Activated CD4-positive, alpha-beta T cell treated with anti-CD3 and anti-CD28 coated beads for 4 hours (primary cell): ENCODE results near the gene GMDS.

Source experiments
- DNase-seq, 2 donors: peaks; one replicate each; pipeline ENCODE4 v3.0.0-alpha.2; 2020

Gene GMDS

DNA sequence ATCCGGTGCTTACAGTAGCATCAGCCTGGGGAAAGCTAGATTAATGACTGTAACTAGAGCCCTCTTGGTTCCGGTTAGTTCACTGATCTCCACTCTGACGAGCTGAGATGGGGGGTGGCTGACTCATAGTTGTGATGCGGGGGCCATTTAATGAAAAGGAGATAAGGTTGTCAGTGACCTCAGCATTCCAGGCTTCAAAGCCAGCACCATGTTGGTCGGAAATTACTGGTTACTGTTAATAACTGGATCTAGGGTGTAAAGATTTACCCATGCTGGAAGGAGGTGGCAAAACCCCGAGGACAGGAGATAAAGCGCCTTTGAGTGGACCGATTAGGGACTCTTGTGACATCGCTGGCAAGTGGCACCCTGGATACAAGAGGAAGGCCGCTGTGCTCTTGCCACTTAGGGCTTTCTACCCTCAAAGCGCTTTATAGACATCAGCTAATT, 614.6 kb downstream of the GMDS start:
- DNase-seq, result no peak

DNA sequence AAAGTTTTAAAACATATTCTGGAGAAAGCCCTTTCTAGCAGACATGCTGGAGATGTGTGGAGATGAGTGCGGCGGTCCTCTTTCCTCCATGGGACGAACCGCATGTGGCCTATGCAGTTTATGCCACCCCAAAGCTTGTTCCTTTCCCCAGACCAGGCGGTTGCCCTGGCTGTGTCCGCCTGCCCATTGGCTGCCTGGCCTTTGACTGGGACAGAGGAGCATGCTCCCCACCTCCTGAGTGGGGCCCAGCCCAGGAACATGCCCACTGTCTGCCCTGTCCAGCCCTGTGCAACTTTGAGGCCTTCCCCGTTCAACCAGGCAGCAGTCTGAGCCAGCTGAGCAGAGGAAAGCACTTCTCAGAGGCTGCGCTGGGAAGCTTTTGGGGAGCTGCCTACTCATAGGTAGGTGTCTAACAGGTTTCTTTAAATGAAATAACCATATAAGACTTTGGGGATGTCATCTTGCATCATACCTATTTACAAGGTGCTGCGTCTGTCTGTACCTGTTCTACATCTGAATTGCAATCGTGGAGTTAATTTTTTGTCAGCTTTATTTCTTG, 615.1 kb downstream of the GMDS start:
- DNase-seq, result no peak

DNA sequence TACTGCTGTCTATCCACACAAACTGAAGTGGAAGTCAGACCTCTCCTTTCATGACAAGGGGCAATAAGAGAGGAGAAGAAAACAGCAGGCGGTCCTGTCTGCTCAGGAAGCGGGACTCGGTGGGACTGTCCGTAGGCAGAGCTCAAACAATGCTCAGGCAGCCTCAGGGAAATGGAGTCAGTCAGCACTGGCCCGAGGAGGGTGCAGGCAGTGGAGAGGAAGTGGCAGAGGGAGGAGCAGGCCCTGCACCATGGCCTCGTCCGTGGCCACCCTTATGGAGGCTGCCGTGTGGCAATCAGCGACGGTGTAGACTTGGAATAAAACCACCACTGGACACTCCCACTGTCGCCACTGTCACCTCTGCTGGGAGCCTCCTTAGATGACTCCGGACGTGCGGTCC, 616.1 kb downstream of the GMDS start:
- DNase-seq, result no peak

DNA sequence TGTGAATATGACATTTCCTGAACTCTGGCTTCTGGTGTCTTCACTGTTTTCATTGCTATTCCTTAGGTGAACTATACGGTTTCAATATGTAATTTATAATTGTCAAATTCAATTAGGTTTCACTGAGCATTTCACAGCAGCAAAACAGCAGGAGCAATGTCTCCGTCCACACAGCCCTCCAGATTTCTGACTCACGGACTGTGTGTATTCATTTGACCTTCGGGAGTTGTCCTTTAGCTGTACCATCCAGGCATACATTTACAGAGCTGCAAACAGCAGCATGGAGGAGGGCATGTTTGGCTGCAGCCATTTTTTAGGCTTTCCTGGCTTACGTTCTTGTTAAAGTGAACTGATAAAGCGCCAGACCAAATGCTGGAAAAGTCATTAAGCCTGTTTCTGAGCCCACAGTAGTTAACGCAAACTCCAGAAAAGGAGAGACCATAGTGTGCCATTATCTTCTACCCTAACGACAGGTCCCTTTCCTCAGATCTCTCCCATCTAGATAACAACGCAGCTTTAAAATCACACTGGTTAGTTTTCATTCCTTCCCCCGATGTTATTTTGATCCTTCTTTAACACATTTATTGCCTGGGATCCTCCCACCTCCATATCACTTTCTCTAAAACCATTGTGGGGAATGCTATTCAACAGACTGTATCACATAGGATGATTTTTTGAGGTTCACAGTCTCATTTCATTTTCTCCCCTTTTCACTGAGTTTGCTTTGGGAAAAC, 617.4 kb downstream of the GMDS start:
- DNase-seq, result no peak

DNA sequence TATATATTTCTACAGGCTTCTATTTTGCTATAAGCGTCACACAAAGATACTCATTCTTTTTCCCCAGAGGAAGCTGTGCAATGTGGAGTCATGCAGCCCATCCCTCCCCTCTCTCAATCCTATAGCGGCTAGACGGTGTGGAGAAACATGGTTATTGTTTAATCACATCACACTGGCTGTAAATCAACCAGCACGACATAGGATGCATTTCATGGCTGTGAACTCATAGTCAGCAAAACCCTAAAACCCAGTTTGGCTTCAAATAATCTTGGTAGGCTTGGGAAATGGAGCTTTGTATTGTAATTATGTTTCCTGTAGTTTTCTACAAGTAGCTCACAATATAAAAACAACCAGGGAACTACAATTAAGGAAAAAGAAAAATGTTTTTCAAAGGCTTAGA, 618.9 kb downstream of the GMDS start:
- DNase-seq, result no peak

DNA sequence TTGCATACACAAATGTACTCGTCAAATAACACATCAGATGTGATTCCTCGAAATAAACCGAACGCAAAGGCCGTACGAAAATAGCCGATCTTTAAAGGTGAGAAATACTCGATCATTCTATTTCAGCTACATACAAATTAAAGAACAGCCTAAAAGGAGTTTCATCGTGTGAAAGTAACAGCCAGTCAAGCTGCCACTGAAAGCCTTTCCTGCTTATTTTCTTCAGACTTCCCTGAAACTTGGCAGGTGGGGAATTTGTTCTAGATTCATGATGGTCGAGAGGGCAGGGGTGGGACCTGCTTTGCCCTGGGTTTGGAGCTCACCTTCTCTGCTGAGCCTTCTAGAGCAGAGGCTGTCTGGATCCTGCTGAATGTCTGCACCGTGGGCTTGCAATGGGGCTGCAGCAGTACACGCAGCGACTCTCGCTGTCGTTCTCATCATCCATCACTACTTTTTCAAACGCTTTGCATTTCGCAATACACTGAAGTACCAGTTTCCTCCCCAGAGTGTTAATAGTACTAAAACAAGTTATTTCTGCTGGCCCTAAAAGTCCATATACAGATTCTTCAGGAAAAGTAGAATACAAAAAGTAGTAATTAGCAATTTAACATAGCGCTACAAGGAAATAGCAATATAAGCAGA, 619.5 kb downstream of the GMDS start:
- DNase-seq, result no peak

DNA sequence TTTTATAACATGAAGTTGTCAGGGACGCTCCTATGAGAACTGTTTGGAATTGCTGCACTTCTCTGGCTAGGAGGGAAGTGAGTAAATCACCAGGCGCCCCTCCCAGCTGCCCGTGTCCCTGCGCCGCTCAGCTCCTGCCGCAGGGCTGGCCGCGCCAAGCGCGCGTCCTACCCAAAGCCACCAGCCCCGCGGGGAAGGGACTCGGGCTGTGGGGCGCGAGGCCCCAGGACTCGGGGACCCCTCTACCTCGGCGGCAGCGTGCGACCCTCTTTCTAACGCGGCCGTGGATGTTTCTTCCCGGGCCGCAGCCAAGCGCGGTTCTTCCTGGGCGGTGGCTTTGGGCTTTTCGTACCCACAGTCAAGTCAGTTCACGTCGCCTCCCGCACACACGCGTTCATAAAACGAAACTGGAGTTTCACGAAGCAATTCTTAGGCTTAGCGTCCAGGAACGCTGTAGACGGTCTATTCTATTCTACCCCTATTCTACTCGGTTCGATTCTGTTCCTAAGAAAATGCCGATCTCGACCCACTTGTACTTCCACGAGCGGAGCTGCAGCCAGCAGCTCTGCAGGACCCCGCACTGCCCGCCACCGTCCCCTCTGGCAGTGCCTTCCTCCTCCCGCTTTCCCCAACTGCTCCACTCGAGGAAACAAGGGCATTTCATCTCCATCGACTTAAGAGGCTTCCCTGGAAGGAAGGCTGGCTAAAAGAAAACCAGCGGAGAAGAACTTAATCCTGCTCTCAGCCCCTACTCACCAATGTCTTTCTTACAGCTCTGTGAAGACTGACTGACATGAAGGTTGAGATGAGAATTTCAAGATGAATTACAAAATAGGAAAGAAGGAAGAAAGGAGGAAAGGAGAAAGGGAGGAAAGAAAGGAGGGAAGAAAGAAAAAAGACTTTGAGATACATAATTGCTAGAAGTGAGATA, 620.3 kb downstream of the GMDS start:
- no peak for DNase-seq

DNA sequence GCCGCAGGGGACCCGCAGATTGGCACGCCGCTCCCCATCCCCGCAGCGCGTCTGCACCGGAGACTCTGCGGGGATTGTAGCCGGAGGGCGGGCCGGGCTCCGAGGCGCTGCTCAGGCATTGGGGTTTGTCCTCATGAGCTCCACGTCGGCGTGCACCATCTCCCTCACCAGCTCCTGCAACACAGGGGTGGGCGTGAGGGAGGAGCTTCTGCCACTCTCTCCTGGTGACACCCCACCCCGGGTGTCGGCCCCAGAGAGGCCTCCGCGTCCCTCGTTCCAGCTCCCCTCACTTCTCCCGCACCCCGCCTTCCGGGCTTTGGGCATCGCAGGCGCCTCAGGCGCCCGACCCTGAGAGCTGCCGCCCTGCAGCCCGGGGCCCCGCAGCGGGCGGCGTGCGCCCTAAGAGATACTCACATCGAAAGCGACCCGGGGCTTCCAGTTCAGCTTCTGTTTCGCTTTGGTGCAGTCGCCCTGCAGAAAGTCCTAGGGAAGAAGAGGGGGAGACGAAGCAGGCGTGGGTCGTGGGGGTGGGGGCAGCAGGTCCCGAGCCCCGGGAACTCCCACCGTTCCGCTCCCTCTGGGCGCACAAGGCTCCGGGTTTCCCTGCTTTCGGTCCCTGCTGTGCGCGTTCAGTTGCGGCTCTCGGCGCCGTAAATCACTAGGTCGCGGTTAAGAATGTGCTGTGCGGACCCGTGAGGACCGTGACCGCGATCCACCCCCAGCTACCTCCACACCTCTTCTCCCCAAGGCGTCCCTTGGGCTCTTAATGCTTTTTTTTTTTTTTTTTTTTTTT, 621.2 kb downstream of the GMDS start:
- no peak for DNase-seq

DNA sequence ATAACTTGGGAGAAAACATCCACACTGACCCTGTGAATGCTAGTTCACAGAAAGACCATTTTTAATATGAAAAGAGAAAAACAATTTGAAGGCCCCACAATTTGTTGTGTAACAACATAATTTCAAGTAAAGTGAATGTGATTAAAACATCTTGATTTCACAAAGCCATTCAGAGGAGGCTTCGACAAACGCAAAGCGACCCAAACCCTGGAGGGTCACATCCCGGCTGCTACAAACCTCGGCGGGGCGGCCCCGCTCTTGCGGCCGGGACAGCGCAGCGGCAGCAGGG, 621.7 kb downstream of the GMDS start:
- no peak for DNase-seq

DNA sequence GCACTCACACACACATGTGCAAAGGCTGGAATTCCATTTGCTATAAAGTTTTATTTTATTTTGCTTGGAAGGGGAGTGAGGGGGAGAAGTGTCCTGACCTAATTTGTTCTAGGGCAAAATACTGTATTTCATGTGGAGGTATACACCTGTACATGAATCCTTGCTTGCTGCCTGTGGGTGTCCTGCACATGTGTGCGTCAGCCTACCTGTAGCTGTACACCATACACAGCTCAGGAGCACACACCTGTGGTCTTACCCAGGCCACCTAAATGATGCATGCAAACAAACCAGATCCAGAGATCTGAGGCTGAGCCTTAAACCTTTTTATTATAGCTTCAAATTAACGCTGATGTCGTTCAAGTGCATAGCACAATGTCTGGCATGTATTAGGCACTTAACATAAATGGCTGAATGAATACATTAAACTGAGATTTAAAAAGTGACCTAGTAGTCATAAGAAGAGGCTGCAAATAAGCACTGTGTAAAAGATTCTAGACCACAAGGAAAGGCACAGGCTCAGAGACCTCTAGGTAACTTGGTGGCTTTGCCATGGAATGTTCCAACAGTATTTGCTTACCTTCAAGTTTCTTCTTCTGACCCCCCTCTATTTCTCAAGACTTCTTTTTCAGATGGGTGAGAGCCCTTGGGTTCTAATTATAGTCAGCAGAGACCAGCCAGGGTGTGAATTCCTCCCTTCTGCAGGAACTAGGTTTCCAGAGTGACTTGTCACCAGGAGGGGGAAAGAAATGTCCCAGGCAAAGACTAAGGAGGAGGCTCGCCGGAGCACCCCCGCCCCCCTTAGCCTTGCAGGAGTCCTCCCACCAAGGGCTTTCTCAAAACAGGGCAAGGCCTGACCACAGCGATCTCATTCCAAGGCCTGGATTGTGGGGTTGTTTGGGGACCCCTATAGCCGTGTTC, 622.3 kb downstream of the GMDS start:
- no peak for DNase-seq

DNA sequence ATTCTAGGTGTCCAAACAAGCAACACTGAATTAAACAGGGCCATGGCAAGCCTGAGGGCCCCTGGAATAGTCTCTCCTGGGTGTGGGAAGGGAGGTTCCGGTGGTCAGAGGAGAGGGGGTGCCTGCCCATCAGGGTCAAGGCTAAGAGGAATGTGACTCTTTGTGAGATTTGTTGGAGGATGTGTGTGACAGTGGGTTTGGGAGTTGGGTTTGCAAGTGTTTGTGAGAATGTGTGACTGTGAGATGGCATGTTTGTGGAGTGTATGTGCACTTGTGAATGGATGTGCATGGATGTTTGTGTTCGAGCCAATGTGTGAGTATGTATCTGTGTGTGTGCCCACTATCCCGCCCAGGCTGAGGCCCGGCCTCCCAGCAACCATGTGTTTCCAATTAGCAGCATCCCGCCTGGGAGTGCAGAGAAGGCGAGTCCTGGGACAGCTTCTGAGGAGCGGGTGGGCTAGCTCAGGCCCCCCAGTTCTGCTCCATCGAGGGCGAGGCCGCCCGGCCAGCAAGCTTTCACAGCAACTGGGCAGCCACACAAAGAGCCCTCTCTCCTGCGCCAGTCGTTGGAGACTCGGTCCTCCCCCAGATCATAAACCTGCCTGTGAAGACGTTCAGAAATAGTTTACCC, 623.1 kb downstream of the GMDS start:
- DNase-seq, result no peak

DNA sequence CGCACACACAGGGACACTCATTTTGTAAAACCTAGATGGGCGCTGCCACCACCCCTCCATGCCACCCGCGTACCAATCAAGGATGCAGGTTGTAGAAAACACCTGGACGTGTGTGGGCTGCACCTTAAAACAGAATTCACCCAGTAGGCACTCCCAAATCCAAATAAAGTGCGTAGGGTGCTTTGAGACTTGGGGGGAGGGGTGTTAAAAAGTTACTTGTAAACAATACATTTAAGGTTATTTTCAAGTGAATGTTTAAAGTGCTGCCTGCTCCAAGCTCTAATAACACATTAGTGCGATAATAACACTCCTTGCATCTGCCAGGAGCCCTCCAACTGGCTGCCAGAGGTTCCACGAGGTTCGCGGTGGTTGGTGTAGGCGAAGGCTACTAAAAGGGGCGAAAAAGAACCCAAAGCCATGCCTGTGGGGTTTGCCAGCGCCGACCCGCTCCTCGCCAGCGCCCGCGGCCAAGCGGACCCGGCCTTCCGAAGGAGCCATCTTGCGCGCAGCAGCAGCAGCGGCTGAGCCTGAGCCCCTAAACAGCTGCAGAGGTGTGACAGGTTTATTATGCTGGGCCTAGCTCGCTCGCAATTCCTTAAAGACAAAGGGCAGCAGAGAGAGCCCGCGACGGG, 624.2 kb downstream of the GMDS start:
- DNase-seq, result no peak

DNA sequence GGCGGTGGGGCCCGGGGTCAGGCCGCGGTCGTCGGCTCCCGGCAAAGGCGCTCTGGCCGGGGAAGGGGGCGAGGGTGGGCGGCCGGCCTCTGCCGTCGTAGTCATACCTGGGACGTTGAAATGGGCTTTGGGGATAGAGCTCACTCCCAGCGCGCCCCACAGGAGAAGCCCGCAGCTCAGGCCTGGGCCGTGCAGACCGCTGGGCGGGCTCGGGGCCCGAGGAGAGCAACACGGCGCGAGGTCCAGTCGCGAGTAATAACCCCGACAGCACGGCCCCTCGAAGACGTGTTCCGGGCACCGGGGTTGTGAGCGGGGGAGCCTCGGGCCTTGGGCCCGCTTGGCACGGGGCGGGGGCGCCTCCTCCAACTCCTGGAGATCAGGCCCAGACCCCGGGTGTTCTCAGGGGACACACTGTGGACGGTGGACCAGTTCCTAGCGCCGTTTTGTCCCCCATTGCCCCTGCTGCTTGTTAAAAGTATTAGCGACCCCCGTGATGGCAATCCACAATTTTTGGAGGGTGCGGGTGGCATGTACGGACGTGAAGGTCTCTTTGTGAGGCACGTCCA, 624.8 kb downstream of the GMDS start:
- DNase-seq, result no peak

DNA sequence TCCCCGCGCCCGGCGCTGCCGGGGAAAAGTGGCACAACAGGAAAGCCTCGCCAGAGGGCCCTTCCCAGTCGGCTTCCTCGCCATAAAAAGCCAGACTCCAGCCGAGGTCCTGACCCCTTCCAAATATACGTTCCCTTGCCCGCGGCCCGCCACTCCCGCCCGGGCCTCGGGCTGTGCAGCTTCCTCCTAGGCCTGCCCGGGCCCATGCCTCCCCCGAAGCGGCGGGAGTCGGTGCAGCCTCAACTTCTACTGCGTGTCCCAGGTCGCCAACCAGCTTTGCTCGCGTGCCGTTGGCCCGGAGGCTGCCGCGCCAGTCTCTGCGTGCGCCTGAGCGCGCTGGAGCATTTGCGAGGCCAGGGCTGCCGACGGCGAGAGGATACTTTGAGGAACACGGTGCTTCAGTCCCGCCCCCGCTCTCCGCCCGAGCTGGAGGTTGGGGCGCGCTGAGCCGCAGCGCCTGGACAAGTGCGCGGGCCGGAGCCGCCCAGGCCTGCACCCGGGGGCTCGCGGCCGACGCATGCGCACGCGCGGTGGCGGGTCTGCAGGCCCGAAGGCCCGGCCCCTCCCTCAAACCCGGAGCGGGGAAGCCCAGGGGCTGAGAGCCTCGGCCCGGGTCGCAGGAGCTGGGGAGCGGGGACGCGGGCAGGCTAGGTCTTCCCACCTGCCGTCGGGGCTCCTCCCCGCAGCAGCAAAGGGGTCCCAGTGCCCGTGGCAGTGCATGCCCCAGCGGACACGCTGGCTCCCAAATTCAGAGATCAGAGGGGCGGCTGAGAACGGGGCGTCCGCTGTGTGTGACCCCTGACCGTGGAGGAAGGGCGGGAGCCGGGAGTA, 625.5 kb downstream of the GMDS start:
- DNase-seq, result no peak

DNA sequence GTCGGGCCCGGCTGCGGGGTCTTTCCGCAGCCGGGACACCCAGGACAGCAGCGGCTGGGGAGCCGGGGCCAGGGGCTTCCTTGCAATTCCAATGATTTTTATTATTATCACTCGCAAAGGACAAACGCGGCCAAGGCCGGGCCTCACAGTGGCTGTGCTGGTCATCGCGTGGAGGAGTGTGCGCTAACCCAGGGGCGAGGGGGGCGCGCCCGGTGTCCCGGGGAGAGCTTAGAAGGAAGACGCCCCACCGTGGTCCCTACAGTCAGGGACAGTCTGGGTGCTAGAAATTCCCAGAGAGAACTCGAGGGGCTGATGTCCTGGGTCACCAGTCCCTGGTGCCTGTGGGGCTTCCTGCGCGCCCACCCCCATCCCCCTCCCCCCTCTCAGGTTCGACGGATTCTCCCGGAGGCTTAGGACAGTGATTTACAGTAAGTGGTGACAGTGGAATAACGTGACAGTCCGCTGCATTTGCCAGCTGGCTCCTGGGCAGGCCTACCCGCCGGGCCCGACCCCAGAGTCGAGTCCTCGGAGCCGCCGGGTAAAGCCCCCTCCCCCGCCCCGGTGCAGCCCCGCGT, 626.2 kb downstream of the GMDS start:
- no peak for DNase-seq

DNA sequence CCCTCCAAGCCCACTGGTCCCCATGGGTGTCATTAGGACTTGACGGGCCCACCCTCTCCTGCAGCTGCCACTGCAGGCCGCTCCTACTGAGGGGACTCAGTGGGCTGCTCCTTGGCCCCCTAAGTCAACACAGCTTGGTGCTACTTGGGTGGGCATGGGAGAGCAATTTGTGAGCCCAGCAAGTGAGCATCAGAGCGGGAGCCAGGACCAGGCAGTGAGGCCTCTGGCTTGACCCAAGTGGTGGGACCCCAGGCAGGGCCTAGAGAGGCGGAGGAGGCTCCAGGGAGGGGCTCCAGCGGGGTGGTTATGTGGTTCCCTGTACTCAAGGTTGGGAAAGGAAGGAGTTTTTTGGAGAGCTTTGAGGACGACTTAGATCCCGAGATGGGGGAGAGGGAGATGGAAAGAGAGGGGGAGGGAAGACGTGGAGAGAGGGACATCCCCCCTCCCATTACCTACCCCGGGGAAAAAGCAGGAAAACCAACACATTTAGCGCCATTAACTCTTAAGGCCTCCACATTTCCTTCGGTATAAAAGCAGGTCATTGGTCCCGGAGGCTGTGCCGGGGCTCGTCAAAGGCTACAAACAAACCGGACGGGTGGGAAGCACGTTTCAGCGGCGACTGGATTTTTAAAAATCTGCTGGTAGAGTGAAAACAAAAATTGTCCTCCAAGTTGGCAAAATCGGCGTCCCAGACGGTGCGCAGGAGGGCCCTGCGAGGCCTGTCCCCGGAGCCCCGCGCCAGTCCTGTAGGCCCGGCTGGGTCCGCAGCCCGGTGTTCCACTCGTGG, 626.9 kb downstream of the GMDS start:
- DNase-seq, result no peak

DNA sequence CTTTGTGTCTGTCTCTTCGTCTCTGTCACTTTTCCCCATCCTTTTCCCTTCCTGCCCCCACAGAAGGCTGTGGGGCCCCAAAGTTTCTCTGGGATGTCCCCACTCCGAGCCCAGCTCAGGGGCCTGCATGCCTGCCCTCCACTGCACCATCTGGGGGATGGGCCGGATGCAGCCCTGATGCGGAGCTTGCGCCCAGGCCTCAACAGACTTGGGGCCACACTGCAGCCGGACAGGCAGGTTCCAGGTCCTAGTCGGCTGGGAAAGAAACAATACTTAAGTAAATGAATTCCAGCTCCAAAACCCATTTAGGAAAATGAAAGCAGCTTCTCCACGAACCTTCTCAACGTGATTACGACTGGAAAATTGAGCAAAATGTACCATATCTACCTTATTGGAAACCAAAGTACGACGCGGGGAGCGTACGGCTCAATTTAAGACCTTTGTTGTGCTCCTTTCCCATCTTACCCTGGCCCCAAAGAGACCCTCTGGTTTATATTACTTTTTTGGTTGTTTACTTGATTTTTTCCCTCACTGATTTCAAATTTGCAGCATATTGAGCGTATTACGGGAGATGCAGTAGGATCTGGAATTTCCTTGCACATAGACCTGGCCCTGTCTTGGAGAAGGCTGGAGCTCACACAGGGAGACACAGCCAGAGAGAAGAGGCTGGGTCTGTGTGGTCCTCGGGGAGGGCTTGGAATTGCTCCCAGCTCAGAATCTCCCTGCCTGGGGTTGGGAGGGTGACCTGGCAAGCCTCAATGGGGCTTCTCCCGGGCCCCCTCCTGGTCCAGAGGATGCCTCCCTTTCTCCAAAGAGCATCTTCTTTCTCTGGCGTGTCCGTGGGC, 627.7 kb downstream of the GMDS start:
- DNase-seq, result no peak
